22Rv1 (cell line): ENCODE measurements around the gene GFY.

Experiments used
- ZFX ChIP-seq: fragments of 450-650 bp; IDR thresholded peaks from 2 replicates; pipeline ENCODE4 v1.6.1; 2017; ENCODE audit warnings: antibody characterized with exemption, borderline replicate concordance
- TF ChIP-seq, protein P1 (sequence below): fragments of 450-650 bp; IDR thresholded peaks from 2 replicates; pipeline ENCODE4 v1.5.1; 2017; ENCODE audit warnings: mild to moderate bottlenecking

DNA sequence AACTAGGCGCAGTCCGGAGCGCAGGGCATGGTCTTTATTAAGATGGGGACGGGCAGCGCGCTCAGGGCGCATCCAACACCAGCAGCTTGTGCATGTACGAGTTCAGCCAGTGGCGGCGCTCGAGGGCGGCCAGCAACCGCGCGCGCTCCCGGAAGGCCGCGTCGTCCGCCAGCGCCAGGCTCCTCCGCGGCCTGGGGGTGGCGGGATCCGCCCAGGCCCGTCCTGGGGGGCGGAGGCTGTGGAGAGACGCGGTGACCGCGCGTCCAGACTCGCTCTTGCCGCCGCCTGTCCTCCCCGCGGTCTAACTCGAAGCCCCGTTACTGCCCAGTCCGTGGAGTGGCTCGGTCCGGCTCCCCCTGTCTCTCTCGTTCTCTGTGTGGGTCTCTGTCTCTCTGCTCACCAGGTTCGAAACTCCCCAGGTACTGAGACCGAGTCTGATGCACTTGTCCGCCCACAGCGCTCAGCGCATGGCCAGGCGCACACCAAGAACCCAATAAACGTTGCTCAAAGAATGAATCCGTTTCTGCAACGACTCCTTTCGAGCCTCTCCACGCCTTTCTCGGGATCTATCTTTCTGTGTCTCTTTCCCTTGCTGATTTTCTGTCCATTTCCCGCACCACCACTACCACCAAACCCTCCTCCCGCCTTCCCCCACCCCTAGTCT lies 2.6 kb upstream of the GFY start:
- TF ChIP-seq, protein P1, sequence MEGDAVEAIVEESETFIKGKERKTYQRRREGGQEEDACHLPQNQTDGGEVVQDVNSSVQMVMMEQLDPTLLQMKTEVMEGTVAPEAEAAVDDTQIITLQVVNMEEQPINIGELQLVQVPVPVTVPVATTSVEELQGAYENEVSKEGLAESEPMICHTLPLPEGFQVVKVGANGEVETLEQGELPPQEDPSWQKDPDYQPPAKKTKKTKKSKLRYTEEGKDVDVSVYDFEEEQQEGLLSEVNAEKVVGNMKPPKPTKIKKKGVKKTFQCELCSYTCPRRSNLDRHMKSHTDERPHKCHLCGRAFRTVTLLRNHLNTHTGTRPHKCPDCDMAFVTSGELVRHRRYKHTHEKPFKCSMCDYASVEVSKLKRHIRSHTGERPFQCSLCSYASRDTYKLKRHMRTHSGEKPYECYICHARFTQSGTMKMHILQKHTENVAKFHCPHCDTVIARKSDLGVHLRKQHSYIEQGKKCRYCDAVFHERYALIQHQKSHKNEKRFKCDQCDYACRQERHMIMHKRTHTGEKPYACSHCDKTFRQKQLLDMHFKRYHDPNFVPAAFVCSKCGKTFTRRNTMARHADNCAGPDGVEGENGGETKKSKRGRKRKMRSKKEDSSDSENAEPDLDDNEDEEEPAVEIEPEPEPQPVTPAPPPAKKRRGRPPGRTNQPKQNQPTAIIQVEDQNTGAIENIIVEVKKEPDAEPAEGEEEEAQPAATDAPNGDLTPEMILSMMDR: peak; percentile 89
- TF ChIP-seq ZFX: no peak
